ENCODE measurements around the gene MDH2.
"Not testable (repeated sequence)": the region's sequence is repeated elsewhere in the genome, so short reads cannot be mapped to it uniquely, and the experiment has no call there.

Gene MDH2

GRCh38 chr7:76114742-76115141, 66.8 kb downstream of the MDH2 start:
- not testable (repeated sequence) for DNase-seq
